GM12878 (cell line): Measurements from ENCODE around the gene ASMTL. TPM values are rescaled to one million over a fixed set of nuclear protein-coding genes. Genes with fewer than 3 reads are reported as not detected.

ENCODE experiments used
- ATAC-seq: fragments of 200-7000 bp; cut with Tn5 transposase; 3 replicates; pipeline ENCODE4 v1.9.1; 2020; ENCODE audit warnings: mild to moderate bottlenecking, moderate library complexity
- BruUV-seq: library from RNA; stranded (reverse); fragments of 400-500 nt; replicated peaks from 2 replicates; lab custom pipeline; 2021; lab: Mats Ljungman, UMichigan
- CTCF ChIA-PET: fragments of 300-600 bp; sonication (Branson Sonifier 250); formaldehyde crosslinking; extraction: SDS; loops from one replicate; lab custom pipeline; 2021; ENCODE audit warnings: inconsistent platforms; lab: Yijun Ruan, JAX
- POLR2A ChIA-PET: fragments of 350-600 bp; formaldehyde crosslinking; extraction: SDS; loops from one replicate; lab custom pipeline; 2021; ENCODE audit warnings: inconsistent platforms; lab: Charles Lee
- RAD21 ChIA-PET: fragments of 300-600 bp; sonication (Branson Sonifier 250); formaldehyde crosslinking; loops from one replicate; lab custom pipeline; 2023; ENCODE audit warnings: antibody characterized with exemption; ENCODE audit not compliant: unreplicated experiment; lab: Charles Lee
- SMC1A ChIA-PET: fragments of 300-600 bp; sonication (Branson Sonifier 250); formaldehyde crosslinking; loops from one replicate; lab custom pipeline; 2023; ENCODE audit not compliant: unreplicated experiment, uncharacterized antibody; lab: Charles Lee
- DNase-seq: peaks from one replicate; pipeline ENCODE4 v3.0.0-alpha.2; 2011; ENCODE audit warnings: low read depth, low spot score
- FAIRE-seq: peaks from 3 replicates; lab custom pipeline; 2011; peaks lifted over from hg19 to GRCh38; lab: Jason Lieb, UNC
- H2AFZ ChIP-seq: 2 replicates; pipeline ENCODE4 v1.6.0; 2011; ENCODE audit warnings: low read depth, low read length, control low read depth; ENCODE audit not compliant: control insufficient read depth
- H3K27ac ChIP-seq: 2 replicates; pipeline ENCODE4 v1.5.1; 2011; ENCODE audit warnings: control low read depth; ENCODE audit not compliant: control insufficient read depth, insufficient read depth
- H3K27me3 ChIP-seq, 2 experiments: replicated peaks in 1 of 2; 2 replicates each; pipeline versions ENCODE4 v1.6.0 to v1.6.1; 2011; ENCODE audit warnings: low read length in 1 of 2; ENCODE audit not compliant: control insufficient read depth in 2 of 2, insufficient read depth in 2 of 2
- H3K36me3 ChIP-seq, 2 experiments: 2 replicates each; pipeline ENCODE4 v1.5.1; 2011; ENCODE audit warnings: low read length in 1 of 2; ENCODE audit not compliant: control insufficient read depth in 2 of 2, insufficient read depth in 2 of 2
- H3K4me1 ChIP-seq: 2 replicates; pipeline ENCODE4 v1.6.1; 2011; ENCODE audit warnings: mild to moderate bottlenecking, low read length, moderate library complexity, mixed read lengths; ENCODE audit not compliant: control insufficient read depth, insufficient read depth
- H3K4me2 ChIP-seq: 2 replicates; pipeline ENCODE4 v1.6.0; 2011; ENCODE audit warnings: control low read depth; ENCODE audit not compliant: control insufficient read depth, insufficient read depth
- H3K4me3 ChIP-seq: fragments of 200-600 bp; sonication (generic); 2 replicates; pipeline ENCODE4 v1.5.1; 2016
- H3K79me2 ChIP-seq: 2 replicates; pipeline ENCODE4 v1.6.0; 2011; ENCODE audit warnings: low read length; ENCODE audit not compliant: control insufficient read depth, insufficient read depth
- H3K9ac ChIP-seq: 2 replicates; pipeline ENCODE4 v1.8.0; 2011; ENCODE audit warnings: low read length, control low read depth, mixed read lengths; ENCODE audit not compliant: control insufficient read depth, insufficient read depth
- H3K9me3 ChIP-seq: replicated peaks from 3 replicates; pipeline ENCODE4 v1.5.1; 2011; ENCODE audit warnings: mild to moderate bottlenecking, low read length; ENCODE audit not compliant: control insufficient read depth, insufficient read depth
- H4K20me1 ChIP-seq: 2 replicates; pipeline ENCODE4 v1.6.0; 2011; ENCODE audit not compliant: control insufficient read depth, insufficient read depth
- CBX3 ChIP-seq: fragments of 200-600 bp; sonication (generic); IDR thresholded peaks from 2 replicates; pipeline ENCODE4 v1.6.1; 2016; ENCODE audit warnings: low read depth, borderline replicate concordance
- DPF2 ChIP-seq: fragments of 450-650 bp; IDR thresholded peaks from 2 replicates; pipeline ENCODE4 v1.6.1; 2017; ENCODE audit warnings: mild to moderate bottlenecking
- ESRRA ChIP-seq: IDR thresholded peaks from 2 replicates; pipeline ENCODE4 v1.6.1; 2012; ENCODE audit warnings: mild to moderate bottlenecking, low read length, improper control_type of control experiment
- IRF4 ChIP-seq: IDR thresholded peaks from 2 replicates; pipeline ENCODE4 v1.6.1; 2011; ENCODE audit warnings: low read depth, low read length
- JUNB ChIP-seq: IDR thresholded peaks from 2 replicates; pipeline ENCODE4 v1.6.1; 2016; ENCODE audit warnings: antibody characterized with exemption, mild to moderate bottlenecking
- MTA3 ChIP-seq: IDR thresholded peaks from 2 replicates; pipeline ENCODE4 v1.6.1; 2012; ENCODE audit warnings: low read length, inconsistent platforms, borderline replicate concordance
- MXI1 ChIP-seq: fragments of 150-350 bp; IDR thresholded peaks from 2 replicates; pipeline ENCODE4 v1.6.1; 2011; ENCODE audit warnings: low read depth, mild to moderate bottlenecking, inconsistent platforms, low read length, improper control_type of control experiment
- TBL1XR1 ChIP-seq: IDR thresholded peaks from 2 replicates; pipeline ENCODE4 v1.6.1; 2012; ENCODE audit warnings: low read depth, low read length, improper control_type of control experiment
- YY1 ChIP-seq: IDR thresholded peaks from 2 replicates; pipeline ENCODE4 v1.6.1; 2011; ENCODE audit warnings: low read depth, mild to moderate bottlenecking, low read length
- WGBS: methylation state at CpG from one replicate; pipeline ENCODE4 v1.1.6; 2016; ENCODE audit warnings: low lambda C conversion rate; ENCODE audit not compliant: insufficient replicate concordance, insufficient coverage; ENCODE audit errors: missing lambda C conversion rate; 5-methylcytosine and 5-hydroxymethylcytosine counted together
- in situ Hi-C: fragments of 300-500 bp; cut with MboI; formaldehyde crosslinking; loops from 9 replicates; pipeline ENCODE4 v1.14.3; 2018; ENCODE audit warnings: mixed read lengths
- intact Hi-C: fragments of 100-400 bp; cut with micrococcal nuclease; formaldehyde crosslinking; loops from one replicate; pipeline ENCODE4 v1.14.2; 2022; ENCODE audit not compliant: unreplicated experiment
- polyA plus RNA-seq, 11 experiments: library from polyadenylated mRNA; depleted of rRNA in 4 of 11; unstranded in 6 of 11; stranded (reverse) in 5 of 11; fragments of >200 nt; fragmentation: Nextera tagmentation in 4 of 11; fragmentation: Illumina TruSeq in 1 of 11; extraction: Ambion mirVana in 4 of 11; extraction: Trizol in 1 of 11; gene quantifications; 1 replicate in 1 of 11; 2 replicates in 10 of 11; pipeline versions ENCODE4 v1.2.1 to v1.2.3, GENCODE V29; 2011 to 2016; ENCODE audit warnings: inconsistent platforms in 2 of 11, missing spikeins in 2 of 11, low read depth in 1 of 11
- total RNA-seq, 4 experiments: library from RNA; depleted of rRNA in 3 of 4; stranded (reverse); fragments of >200 nt in 3 of 4; fragmentation: Illumina TruSeq in 1 of 4; extraction: Trizol in 1 of 4; gene quantifications; 2 replicates each; pipeline versions ENCODE4 v1.2.1 to v1.2.3, GENCODE V29; 2013 to 2021
- TF ChIP-seq, protein P1 (sequence below): IDR thresholded peaks from 2 replicates; pipeline ENCODE4 v1.6.1; 2012; ENCODE audit warnings: improper control_type of control experiment, low read depth, low read length; ENCODE audit not compliant: insufficient replicate concordance
- TF ChIP-seq, protein P2 (sequence below): fragments of 450-650 bp; conservative IDR thresholded peaks from 2 replicates; pipeline ENCODE4 v1.6.1; 2017; ENCODE audit warnings: mild to moderate bottlenecking, moderate library complexity
- TF ChIP-seq, protein P3 (sequence below): fragments of 450-650 bp; formaldehyde crosslinking; IDR thresholded peaks from 2 replicates; pipeline ENCODE4 v1.4.0; 2022; ENCODE audit warnings: mild to moderate bottlenecking, moderate library complexity
- TF ChIP-seq, protein P4 (sequence below): IDR thresholded peaks from 2 replicates; pipeline ENCODE4 v1.6.1; 2011; ENCODE audit warnings: low read depth, low read length, improper control_type of control experiment, borderline replicate concordance

The ASMTL gene
- total and polyA plus RNA-seq, 10 of the 15 experiments (the other 5 are each of a cell fraction or from before 2014, with no cell fraction given) = 1.6 to 51.9 (median 32.1) TPM

DNA sequence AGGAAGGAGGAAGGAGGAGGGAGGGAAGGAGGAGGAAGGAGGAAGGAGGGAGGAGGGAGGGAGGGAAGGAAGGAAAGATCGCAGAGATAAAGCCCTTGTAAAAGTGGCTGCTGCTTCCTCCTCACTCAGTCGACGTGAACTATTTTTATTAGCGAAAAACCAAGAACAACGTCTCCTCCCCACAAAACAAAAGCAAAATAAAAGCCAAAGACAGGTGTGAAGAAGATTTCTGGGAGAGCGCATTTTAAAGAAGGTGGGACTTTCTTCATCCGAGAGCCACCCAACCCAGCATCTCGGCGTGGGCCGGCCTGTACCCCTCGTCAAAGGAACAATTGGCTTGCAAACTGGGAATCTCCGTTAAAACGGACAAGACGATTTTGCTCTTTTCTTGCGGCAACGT is 40.7 kb upstream of the ASMTL start:
- WGBS = under 1% methylated on average over 16 of the region's 16 CpGs
- ChIA-PET POLR2A (no interaction called here), CTCF (no interaction called here), SMC1A (no interaction called here), RAD21 (no interaction called here)
- BruUV-seq = no TSS peak
- Histone ChIP-seq H3K27ac (peak overlapping the region; percentile 87), H3K27me3 (no peaks in the 10 kb centered on the region), H3K9ac (peak overlapping the region; percentile 83), H3K4me3 (peak overlapping the region; percentile 78), H3K4me1 (peaks cover 22% of the 10 kb centered on the region), H2AFZ (no peak overlapping the region), H3K4me2 (peak overlapping the region; percentile 100), H4K20me1 (no peaks in the 10 kb centered on the region), H3K36me3 (peaks cover 7 to 8% of the 10 kb centered on the region in 2 experiments; a peak in 3 of 4 replicates), H3K79me2 (peaks cover 21% of the 10 kb centered on the region), H3K9me3 (no peaks in the 10 kb centered on the region; the same call in 2 of the 3 replicates)
- ATAC-seq = peak; percentile 12
- in situ Hi-C loops = no loop called here
- no peak for DNase-seq
- no peak for FAIRE-seq
- intact Hi-C loops = loop anchor here (2.0 kb wide), 1 partner anchor 43 kb away; the partner anchor contains the start of gene P2RY8
- TF ChIP-seq DPF2 = no peak
- no peak for TF ChIP-seq JUNB
- TF ChIP-seq ESRRA = no peak
- TF ChIP-seq YY1 = no peak
- TF ChIP-seq, protein P1, sequence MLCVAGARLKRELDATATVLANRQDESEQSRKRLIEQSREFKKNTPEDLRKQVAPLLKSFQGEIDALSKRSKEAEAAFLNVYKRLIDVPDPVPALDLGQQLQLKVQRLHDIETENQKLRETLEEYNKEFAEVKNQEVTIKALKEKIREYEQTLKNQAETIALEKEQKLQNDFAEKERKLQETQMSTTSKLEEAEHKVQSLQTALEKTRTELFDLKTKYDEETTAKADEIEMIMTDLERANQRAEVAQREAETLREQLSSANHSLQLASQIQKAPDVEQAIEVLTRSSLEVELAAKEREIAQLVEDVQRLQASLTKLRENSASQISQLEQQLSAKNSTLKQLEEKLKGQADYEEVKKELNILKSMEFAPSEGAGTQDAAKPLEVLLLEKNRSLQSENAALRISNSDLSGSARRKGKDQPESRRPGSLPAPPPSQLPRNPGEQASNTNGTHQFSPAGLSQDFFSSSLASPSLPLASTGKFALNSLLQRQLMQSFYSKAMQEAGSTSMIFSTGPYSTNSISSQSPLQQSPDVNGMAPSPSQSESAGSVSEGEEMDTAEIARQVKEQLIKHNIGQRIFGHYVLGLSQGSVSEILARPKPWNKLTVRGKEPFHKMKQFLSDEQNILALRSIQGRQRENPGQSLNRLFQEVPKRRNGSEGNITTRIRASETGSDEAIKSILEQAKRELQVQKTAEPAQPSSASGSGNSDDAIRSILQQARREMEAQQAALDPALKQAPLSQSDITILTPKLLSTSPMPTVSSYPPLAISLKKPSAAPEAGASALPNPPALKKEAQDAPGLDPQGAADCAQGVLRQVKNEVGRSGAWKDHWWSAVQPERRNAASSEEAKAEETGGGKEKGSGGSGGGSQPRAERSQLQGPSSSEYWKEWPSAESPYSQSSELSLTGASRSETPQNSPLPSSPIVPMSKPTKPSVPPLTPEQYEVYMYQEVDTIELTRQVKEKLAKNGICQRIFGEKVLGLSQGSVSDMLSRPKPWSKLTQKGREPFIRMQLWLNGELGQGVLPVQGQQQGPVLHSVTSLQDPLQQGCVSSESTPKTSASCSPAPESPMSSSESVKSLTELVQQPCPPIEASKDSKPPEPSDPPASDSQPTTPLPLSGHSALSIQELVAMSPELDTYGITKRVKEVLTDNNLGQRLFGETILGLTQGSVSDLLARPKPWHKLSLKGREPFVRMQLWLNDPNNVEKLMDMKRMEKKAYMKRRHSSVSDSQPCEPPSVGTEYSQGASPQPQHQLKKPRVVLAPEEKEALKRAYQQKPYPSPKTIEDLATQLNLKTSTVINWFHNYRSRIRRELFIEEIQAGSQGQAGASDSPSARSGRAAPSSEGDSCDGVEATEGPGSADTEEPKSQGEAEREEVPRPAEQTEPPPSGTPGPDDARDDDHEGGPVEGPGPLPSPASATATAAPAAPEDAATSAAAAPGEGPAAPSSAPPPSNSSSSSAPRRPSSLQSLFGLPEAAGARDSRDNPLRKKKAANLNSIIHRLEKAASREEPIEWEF = no peak
- TF ChIP-seq CBX3 = no peak
- 0 out of 2 replicates have a peak, but pooled peaks have one; percentile 6 for TF ChIP-seq MXI1
- 0 out of 2 replicates have a peak, but pooled peaks have one; percentile 31 for TF ChIP-seq IRF4
- TF ChIP-seq, protein P2, sequence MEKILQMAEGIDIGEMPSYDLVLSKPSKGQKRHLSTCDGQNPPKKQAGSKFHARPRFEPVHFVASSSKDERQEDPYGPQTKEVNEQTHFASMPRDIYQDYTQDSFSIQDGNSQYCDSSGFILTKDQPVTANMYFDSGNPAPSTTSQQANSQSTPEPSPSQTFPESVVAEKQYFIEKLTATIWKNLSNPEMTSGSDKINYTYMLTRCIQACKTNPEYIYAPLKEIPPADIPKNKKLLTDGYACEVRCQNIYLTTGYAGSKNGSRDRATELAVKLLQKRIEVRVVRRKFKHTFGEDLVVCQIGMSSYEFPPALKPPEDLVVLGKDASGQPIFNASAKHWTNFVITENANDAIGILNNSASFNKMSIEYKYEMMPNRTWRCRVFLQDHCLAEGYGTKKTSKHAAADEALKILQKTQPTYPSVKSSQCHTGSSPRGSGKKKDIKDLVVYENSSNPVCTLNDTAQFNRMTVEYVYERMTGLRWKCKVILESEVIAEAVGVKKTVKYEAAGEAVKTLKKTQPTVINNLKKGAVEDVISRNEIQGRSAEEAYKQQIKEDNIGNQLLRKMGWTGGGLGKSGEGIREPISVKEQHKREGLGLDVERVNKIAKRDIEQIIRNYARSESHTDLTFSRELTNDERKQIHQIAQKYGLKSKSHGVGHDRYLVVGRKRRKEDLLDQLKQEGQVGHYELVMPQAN = no peak
- TF ChIP-seq, protein P3, sequence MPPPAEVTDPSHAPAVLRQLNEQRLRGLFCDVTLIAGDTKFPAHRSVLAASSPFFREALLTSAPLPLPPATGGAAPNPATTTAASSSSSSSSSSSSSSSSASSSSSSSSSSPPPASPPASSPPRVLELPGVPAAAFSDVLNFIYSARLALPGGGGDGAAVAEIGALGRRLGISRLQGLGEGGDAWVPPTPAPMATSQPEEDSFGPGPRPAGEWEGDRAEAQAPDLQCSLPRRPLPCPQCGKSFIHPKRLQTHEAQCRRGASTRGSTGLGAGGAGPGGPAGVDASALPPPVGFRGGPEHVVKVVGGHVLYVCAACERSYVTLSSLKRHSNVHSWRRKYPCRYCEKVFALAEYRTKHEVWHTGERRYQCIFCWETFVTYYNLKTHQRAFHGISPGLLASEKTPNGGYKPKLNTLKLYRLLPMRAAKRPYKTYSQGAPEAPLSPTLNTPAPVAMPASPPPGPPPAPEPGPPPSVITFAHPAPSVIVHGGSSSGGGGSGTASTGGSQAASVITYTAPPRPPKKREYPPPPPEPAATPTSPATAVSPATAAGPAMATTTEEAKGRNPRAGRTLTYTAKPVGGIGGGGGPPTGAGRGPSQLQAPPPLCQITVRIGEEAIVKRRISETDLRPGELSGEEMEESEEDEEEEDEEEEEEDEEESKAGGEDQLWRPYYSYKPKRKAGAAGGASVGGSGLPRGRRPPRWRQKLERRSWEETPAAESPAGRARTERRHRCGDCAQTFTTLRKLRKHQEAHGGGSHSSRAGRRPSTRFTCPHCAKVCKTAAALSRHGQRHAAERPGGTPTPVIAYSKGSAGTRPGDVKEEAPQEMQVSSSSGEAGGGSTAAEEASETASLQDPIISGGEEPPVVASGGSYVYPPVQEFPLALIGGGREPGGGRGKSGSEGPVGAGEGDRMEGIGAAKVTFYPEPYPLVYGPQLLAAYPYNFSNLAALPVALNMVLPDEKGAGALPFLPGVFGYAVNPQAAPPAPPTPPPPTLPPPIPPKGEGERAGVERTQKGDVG (CRISPR knock-in tag) = no peak
- no peak for TF ChIP-seq TBL1XR1
- no peak for TF ChIP-seq MTA3
- TF ChIP-seq, protein P4, sequence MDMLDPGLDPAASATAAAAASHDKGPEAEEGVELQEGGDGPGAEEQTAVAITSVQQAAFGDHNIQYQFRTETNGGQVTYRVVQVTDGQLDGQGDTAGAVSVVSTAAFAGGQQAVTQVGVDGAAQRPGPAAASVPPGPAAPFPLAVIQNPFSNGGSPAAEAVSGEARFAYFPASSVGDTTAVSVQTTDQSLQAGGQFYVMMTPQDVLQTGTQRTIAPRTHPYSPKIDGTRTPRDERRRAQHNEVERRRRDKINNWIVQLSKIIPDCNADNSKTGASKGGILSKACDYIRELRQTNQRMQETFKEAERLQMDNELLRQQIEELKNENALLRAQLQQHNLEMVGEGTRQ = no peak
